Mucosa of descending colon (tissue), 3 donors: ENCODE results near the gene SPAG6. TPM values are rescaled to one million over a fixed set of nuclear protein-coding genes. Genes with fewer than 3 reads are reported as not detected.
"Not testable (repeated sequence)": the region's sequence is repeated elsewhere in the genome, so short reads cannot be mapped to it uniquely, and the experiment has no call there.

Experiments
- ATAC-seq: fragments of 200-7000 bp; cut with Tn5 transposase; one replicate; pipeline ENCODE4 v1.9.1; 2020; ENCODE audit warnings: mild to moderate bottlenecking, moderate library complexity
- DNase-seq, 3 donors: peaks; one replicate each; pipeline ENCODE4 v3.0.0-alpha.2; 2020
- H3K36me3 ChIP-seq: fragments of 200-600 bp; one replicate; pipeline ENCODE4 v1.8.0; 2021; ENCODE audit warnings: low read depth, mild to moderate bottlenecking
- H3K4me1 ChIP-seq: fragments of 200-600 bp; one replicate; pipeline ENCODE4 v1.8.0; 2021; ENCODE audit warnings: low read depth, mild to moderate bottlenecking
- H3K4me3 ChIP-seq: fragments of 200-600 bp; one replicate; pipeline ENCODE4 v1.8.0; 2021; ENCODE audit warnings: mild to moderate bottlenecking
- H3K9me3 ChIP-seq: fragments of 200-600 bp; one replicate; pipeline ENCODE4 v1.8.0; 2021; ENCODE audit warnings: mild to moderate bottlenecking
- intact Hi-C, 2 donors: fragments of 100-400 bp; cut with DNase I in 1 of 2; cut with micrococcal nuclease in 1 of 2; formaldehyde crosslinking; loops; one replicate each; pipeline versions ENCODE4 v1.11.0 to v1.11.1; 2022; cut with DNase I, micrococcal nuclease
- total RNA-seq, 3 donors: library from RNA; stranded (reverse); fragmentation: NEBNext Ultra II Directional in 2 of 3; extraction: Animal tissue kit (Norgen Biotek cat#: 25700) in 2 of 3; gene quantifications; one replicate each; pipeline versions ENCODE4 v1.2.1 to v1.2.4, GENCODE V29; 2021 to 2023
- TF ChIP-seq, protein P1 (sequence below): fragments of 200-600 bp; IDR thresholded peaks from one replicate; pipeline ENCODE4 v1.8.0; 2022; ENCODE audit warnings: antibody characterized with exemption, mild to moderate bottlenecking
- donor health status: DM: no; HTN: no; CAD: no; lungs with moderate emphysema.
- donor health status: DM: no; HTN: no; CAD: no.
- donor health status: DM: no; HTN: yes; CAD: no.

The SPAG6 gene
- total RNA-seq, 3 donors from 2014 or later = not detected

DNA sequence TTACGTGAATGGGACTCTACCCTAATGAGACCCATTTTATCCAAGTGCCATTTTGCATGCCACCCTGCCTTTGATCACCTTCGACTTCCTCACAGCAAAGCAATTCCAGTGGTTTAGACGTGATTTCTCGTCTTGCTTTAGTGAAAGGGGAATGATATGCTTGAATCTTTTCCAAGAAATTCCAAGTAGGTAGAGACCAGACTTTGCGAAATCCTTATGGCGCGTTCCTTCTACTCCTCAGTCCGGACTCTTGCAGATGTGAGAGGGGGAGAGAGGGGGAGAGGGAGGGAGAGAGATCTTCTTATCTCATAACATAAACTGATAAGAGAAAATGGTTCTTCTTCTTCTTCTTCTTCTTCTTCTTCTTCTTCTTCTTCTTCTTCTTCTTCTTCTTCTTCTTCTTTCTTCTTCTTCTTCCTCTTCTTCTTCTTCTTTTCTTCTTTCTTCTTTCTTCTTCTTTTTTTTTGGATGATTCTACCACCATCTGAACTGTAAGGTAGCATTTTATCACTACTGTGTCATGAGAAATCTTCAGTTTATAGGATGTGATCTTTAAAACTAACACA is 883 bp downstream of the SPAG6 start:
- intact Hi-C loops = no loop called here
- H3K4me1 ChIP-seq = peaks cover 5% of the 10 kb centered on the region
- TF ChIP-seq, protein P1, sequence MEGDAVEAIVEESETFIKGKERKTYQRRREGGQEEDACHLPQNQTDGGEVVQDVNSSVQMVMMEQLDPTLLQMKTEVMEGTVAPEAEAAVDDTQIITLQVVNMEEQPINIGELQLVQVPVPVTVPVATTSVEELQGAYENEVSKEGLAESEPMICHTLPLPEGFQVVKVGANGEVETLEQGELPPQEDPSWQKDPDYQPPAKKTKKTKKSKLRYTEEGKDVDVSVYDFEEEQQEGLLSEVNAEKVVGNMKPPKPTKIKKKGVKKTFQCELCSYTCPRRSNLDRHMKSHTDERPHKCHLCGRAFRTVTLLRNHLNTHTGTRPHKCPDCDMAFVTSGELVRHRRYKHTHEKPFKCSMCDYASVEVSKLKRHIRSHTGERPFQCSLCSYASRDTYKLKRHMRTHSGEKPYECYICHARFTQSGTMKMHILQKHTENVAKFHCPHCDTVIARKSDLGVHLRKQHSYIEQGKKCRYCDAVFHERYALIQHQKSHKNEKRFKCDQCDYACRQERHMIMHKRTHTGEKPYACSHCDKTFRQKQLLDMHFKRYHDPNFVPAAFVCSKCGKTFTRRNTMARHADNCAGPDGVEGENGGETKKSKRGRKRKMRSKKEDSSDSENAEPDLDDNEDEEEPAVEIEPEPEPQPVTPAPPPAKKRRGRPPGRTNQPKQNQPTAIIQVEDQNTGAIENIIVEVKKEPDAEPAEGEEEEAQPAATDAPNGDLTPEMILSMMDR = no peak
- no peak for DNase-seq
- H3K36me3 ChIP-seq = no peaks in the 10 kb centered on the region
- no peaks in the 10 kb centered on the region for H3K9me3 ChIP-seq
- ATAC-seq = no peak
- no peak overlapping the region for H3K4me3 ChIP-seq

DNA sequence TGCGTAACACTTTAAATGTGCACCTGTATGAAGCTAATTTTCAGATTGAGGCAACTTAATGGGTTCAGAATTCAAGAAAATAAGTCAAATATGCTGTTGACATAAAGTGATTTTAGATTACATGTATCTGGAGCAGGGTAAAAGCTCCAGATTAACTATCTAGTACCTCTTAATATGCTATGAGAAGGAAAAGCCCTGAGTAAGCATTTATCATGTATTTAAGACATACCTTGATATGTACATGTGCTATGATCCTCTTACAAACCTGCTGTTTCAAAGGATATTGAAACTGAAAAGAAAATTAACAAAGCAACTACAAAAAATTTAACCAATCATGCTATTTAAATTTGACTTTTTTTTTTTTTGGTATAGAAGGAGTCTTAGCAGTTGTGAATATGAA is 4.5 kb downstream of the SPAG6 start:
- intact Hi-C loops = no loop called here
- Histone ChIP-seq H3K4me1 (no peaks in the 10 kb centered on the region), H3K4me3 (no peak overlapping the region), H3K9me3 (no peaks in the 10 kb centered on the region), H3K36me3 (no peaks in the 10 kb centered on the region)
- DNase-seq (no peak), ATAC-seq (no peak)
- TF ChIP-seq, protein P1 = no peak

DNA sequence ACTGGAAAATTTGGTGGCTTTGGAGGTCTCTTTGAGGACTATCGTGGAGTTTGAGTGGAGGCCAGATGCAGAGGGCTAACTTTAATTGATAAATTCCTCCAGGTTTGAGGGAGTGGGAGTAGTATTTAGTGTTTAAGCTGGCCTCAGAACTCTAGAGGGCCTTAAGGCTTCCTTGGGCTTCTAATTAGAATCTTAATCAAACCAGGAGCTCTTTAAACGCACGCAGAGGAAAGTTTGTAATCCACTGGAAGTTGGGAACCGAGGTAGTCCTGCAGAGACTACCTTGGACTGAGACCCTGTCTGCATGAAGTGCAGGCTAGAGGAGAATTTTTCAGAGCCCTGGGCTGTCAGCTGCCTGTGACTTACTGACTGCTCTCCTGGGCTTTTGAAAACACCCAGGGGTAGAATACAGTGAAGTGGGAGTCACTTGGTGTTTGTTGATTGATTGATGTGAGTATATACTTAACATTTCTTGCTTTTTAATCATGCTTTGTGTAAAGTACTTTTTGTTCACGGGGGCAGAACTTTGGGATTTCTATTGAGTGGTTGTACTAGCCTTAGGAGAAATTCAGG is 5.9 kb downstream of the SPAG6 start:
- TF ChIP-seq, protein P1 = no peak
- intact Hi-C loops = no loop called here
- no peaks in the 10 kb centered on the region for H3K36me3 ChIP-seq
- ATAC-seq (no peak), DNase-seq (no peak)
- H3K4me3 ChIP-seq = no peak overlapping the region
- no peaks in the 10 kb centered on the region for H3K9me3 ChIP-seq
- H3K4me1 ChIP-seq = no peaks in the 10 kb centered on the region

DNA sequence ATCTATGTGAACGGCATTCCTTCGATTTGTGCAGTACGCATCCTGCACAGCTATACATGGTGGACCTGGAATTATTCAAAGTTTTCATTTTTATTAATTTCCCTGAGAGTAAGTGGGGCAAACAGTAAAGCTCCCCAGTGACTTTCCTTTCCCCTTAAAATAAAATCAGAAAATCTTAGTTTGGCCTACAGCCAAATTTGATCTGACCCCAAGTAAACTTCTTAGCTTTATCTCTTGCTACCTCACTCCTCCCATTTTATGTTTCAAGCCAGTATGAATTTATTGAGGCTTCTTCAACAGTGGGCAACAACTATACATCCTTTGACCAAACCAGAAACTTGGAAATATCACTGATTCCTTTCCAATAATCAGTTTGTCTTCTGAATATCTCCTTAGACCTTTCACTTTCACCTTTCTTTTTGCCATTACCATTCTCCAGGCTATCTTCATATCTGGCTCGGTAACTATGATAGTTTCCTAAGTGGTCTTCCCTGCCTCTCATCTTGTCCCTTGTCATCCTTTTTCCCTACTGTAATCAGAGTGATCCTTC is 11.1 kb downstream of the SPAG6 start:
- no peak overlapping the region for H3K4me3 ChIP-seq
- TF ChIP-seq, protein P1 = no peak
- no peaks in the 10 kb centered on the region for H3K4me1 ChIP-seq
- ATAC-seq = no peak
- no peaks in the 10 kb centered on the region for H3K36me3 ChIP-seq
- no peaks in the 10 kb centered on the region for H3K9me3 ChIP-seq
- intact Hi-C loops = no loop called here
- no peak for DNase-seq

DNA sequence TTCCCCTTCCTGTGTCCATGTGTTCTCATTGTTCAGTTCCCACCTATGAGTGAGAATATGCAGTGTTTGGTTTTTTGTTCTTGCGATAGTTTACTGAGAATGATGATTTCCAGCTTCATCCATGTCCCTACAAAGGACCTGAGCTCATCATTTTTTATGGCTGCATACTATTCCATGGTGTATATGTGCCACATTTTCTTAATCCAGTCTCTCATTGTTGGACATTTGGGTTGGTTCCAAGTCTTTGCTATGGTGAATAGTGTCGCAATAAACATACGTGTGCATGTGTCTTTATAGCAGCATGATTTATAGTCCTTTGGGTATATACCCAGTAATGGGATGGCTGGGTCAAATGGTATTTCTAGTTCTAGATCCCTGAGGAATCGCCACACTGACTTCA is 12.5 kb downstream of the SPAG6 start:
- H3K9me3 ChIP-seq, H3K4me3 ChIP-seq, H3K4me1 ChIP-seq, ATAC-seq, DNase-seq, intact Hi-C loops, H3K36me3 ChIP-seq: not testable (repeated sequence)

DNA sequence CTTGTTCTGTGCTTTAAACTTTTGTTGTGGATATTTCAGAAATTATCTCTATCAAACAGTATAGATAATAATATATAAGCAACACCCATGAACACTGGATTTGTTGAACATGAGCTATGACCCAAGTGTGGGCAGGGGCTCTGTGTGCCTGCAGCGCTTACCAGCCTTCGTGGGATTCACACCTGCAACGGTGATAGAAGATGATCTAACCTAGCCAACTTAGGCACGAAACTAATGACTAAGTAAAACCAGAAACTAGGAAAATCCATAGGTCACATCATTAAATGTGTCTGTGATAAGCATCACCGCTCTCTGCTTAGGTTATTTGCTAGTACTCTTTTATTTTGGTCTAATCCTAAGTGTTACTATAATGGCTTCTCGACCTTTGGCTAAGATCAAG is 18.0 kb downstream of the SPAG6 start:
- H3K9me3 ChIP-seq = no peaks in the 10 kb centered on the region
- DNase-seq (no peak), ATAC-seq (no peak)
- no peaks in the 10 kb centered on the region for H3K4me1 ChIP-seq
- H3K36me3 ChIP-seq = no peaks in the 10 kb centered on the region
- intact Hi-C loops = no loop called here
- H3K4me3 ChIP-seq = no peak overlapping the region
- TF ChIP-seq, protein P1 = no peak
